Gastroesophageal sphincter (tissue), 4 donors: ENCODE results near the gene IQCN. TPM values are rescaled to one million over a fixed set of nuclear protein-coding genes. Genes with fewer than 3 reads are reported as not detected.

Source experiments
- ATAC-seq: fragments of 150-250 bp; one replicate; pipeline ENCODE4 v1.9.1; 2016; ENCODE audit warnings: mild to moderate bottlenecking, moderate library complexity
- H3K27ac ChIP-seq, 4 donors: fragments of 200-600 bp; sonication (generic) in 3 of 4; 1 replicate in 3 of 4; 2 replicates in 1 of 4; pipeline ENCODE4 v1.5.1; 2016 to 2019
- H3K27me3 ChIP-seq: fragments of 200-600 bp; sonication (generic); one replicate; pipeline ENCODE4 v1.5.1; 2019
- H3K36me3 ChIP-seq, 2 donors: fragments of 200-600 bp; sonication (generic); one replicate each; pipeline ENCODE4 v1.5.1; 2019; ENCODE audit warnings: control low read depth in 1 of 2
- H3K4me1 ChIP-seq, 3 donors: fragments of 200-600 bp; sonication (generic); 1 replicate in 2 of 3; 2 replicates in 1 of 3; pipeline ENCODE4 v1.5.1; 2016 to 2019; ENCODE audit warnings: control low read depth in 2 of 3
- H3K4me3 ChIP-seq, 2 donors: fragments of 200-600 bp; sonication (generic); one replicate each; pipeline ENCODE4 v1.5.1; 2019; ENCODE audit warnings: mild to moderate bottlenecking in 1 of 2, moderate library complexity in 1 of 2
- H3K9me3 ChIP-seq, 3 donors: fragments of 200-600 bp; sonication (generic); one replicate each; pipeline ENCODE4 v1.5.1; 2017 to 2019; ENCODE audit warnings: control low read depth in 2 of 3
- CTCF ChIP-seq, 4 experiments: fragments of 200-600 bp in 2 of 4; fragments of 450-650 bp in 2 of 4; sonication (generic) in 1 of 4; IDR thresholded peaks; one replicate each; pipeline ENCODE4 v1.5.1; 2017 to 2019; ENCODE audit warnings: antibody characterized with exemption in 4 of 4, mild to moderate bottlenecking in 2 of 4, moderate library complexity in 2 of 4
- EP300 ChIP-seq: sonication (generic); formaldehyde crosslinking; IDR thresholded peaks from one replicate; pipeline ENCODE4 v1.6.1; 2017; ENCODE audit warnings: antibody characterized with exemption, mild to moderate bottlenecking
- POLR2A ChIP-seq, 2 donors: fragments of 450-650 bp; IDR thresholded peaks; one replicate each; pipeline ENCODE4 v1.6.1; 2017; ENCODE audit warnings: antibody characterized with exemption in 2 of 2, mild to moderate bottlenecking in 2 of 2, moderate library complexity in 1 of 2
- POLR2AphosphoS5 ChIP-seq: sonication (generic); formaldehyde crosslinking; IDR thresholded peaks from one replicate; pipeline ENCODE4 v1.6.1; 2017; ENCODE audit warnings: antibody characterized with exemption
- whole genome bisulfite sequencing, 2 donors: methylation state at CpG; one replicate each; pipeline ENCODE4 v1.1.5; 2018; ENCODE audit warnings: low coverage in 1 of 2; 5-methylcytosine and 5-hydroxymethylcytosine counted together
- total RNA-seq, 4 donors: library from RNA; depleted of rRNA; stranded (reverse); fragments of >200 nt; gene quantifications; one replicate each; pipeline ENCODE4 v1.1.0, GENCODE V29; 2016

The IQCN gene
- total RNA-seq, 4 donors from 2014 or later = 0.27 to 4.4 (median 1.3) TPM

GRCh38 chr19:18308948-18309325 lies 34.7 kb upstream of the IQCN start:
- no CpG with 5 or more reads among the region's 7 CpGs for WGBS, 2 donors
- Histone ChIP-seq H3K27ac (peak overlapping the region in 2 of 4 donors; percentile 97 to 99), H3K9me3 (no peaks in the 10 kb centered on the region), H3K4me1 (peaks cover 0 to 49% (median 46%) of the 10 kb centered on the region in 3 donors), H3K4me3 (no peak overlapping the region), H3K36me3 (peaks cover 0 to 68% of the 10 kb centered on the region in 2 donors), H3K27me3 (no peaks in the 10 kb centered on the region)
- TF ChIP-seq EP300 = no peak
- no peak for TF ChIP-seq CTCF (IDR thresholded peaks at IDR 0.05)
- TF ChIP-seq POLR2A (IDR thresholded peaks at IDR 0.05) = no peak
- no peak for TF ChIP-seq POLR2AphosphoS5
- no peak for ATAC-seq

- no peak for ATAC-seq
- no peaks in the 10 kb centered on the region for H3K9me3 ChIP-seq
- 67% methylated on average over 3 of the region's 20 CpGs; no CpG with 5 or more reads in 1 of the 2 donors for WGBS, 2 donors
- H3K27ac ChIP-seq = peak overlapping the region in 3 of 4 donors; percentile 97 to 99 (median 99)
- peaks cover 0 to 55% (median 52%) of the 10 kb centered on the region in 3 donors for H3K4me1 ChIP-seq
- H3K4me3 ChIP-seq = no peak overlapping the region
- TF ChIP-seq POLR2A (IDR thresholded peaks at IDR 0.05) = no peak
- TF ChIP-seq CTCF (IDR thresholded peaks at IDR 0.05) = no peak
- no peak for TF ChIP-seq EP300
- no peak for TF ChIP-seq POLR2AphosphoS5
- no peaks in the 10 kb centered on the region for H3K27me3 ChIP-seq
- peaks cover 0 to 62% of the 10 kb centered on the region in 2 donors for H3K36me3 ChIP-seq
Measured at GRCh38 chr19:18308051-18308947, 34.0 kb upstream of the IQCN start.

GRCh38 chr19:18307271-18307681 lies 33.0 kb upstream of the IQCN start:
- 32% methylated on average over 4 of the region's 19 CpGs; no CpG with 5 or more reads in 1 of the 2 donors for WGBS, 2 donors
- Histone ChIP-seq H3K4me3 (peak overlapping the region in 1 of 2 donors; percentile 16), H3K27me3 (no peaks in the 10 kb centered on the region), H3K4me1 (peaks cover 0 to 65% (median 55%) of the 10 kb centered on the region in 3 donors), H3K27ac (peak overlapping the region; percentile 14 to 99 (median 98)), H3K9me3 (no peaks in the 10 kb centered on the region), H3K36me3 (peaks cover 0 to 52% of the 10 kb centered on the region in 2 donors)
- no peak for ATAC-seq
- TF ChIP-seq CTCF (IDR thresholded peaks at IDR 0.05) (peak in 2 of 4 experiments; percentile 32 to 47), POLR2AphosphoS5 (no peak)

- no peaks in the 10 kb centered on the region for H3K9me3 ChIP-seq
- peak overlapping the region; percentile 27 to 99 (median 98) for H3K27ac ChIP-seq
- WGBS, 2 donors = 15 to 29% methylated on average over 6 to 8 of the region's 14 CpGs
- H3K27me3 ChIP-seq = no peaks in the 10 kb centered on the region
- peak overlapping the region in 1 of 2 donors; percentile 16 for H3K4me3 ChIP-seq
- peaks cover 0 to 47% of the 10 kb centered on the region in 2 donors for H3K36me3 ChIP-seq
- no peak for ATAC-seq
- H3K4me1 ChIP-seq = peaks cover 0 to 69% (median 55%) of the 10 kb centered on the region in 3 donors
- TF ChIP-seq CTCF (IDR thresholded peaks at IDR 0.05) (no peak), POLR2A (IDR thresholded peaks at IDR 0.05) (no peak), POLR2AphosphoS5 (no peak), EP300 (no peak)
Measured at GRCh38 chr19:18306888-18307260, 32.6 kb upstream of the IQCN start.
